MCF 10A (cell line): ENCODE data around the gene PADI1. TPM values are rescaled to one million over a fixed set of nuclear protein-coding genes. Genes with fewer than 3 reads are reported as not detected.

Source experiments
- BruUV-seq: library from RNA; stranded (reverse); fragments of 400-500 nt; replicated peaks from 2 replicates; lab custom pipeline; 2021; lab: Mats Ljungman, UMichigan
- CTCF ChIA-PET: fragments of 300-600 bp; sonication (Branson Sonifier 250); formaldehyde crosslinking; extraction: SDS; loops from one replicate; lab custom pipeline; 2021; ENCODE audit warnings: antibody characterized with exemption, inconsistent platforms; lab: Yijun Ruan, JAX
- POLR2A ChIA-PET: fragments of 300-600, 350-650 bp; sonication (Branson Sonifier 250); formaldehyde crosslinking; extraction: SDS; loops from one replicate; lab custom pipeline; 2020; ENCODE audit warnings: antibody characterized with exemption, inconsistent platforms; lab: Yijun Ruan, JAX
- DNase-seq: peaks from one replicate; pipeline ENCODE4 v3.0.0-alpha.2; 2018; ENCODE audit not compliant: unreplicated experiment
- H3K27ac Mint-ChIP-seq: one replicate; pipeline ENCODE4 v1.8.0; 2022; ENCODE audit warnings: mild to moderate bottlenecking, low read depth, mixed read lengths; ENCODE audit not compliant: unreplicated experiment
- H3K27me3 Mint-ChIP-seq: one replicate; pipeline ENCODE4 v1.8.0; 2022; ENCODE audit warnings: mixed read lengths; ENCODE audit not compliant: insufficient read depth, unreplicated experiment
- H3K36me3 Mint-ChIP-seq: one replicate; pipeline ENCODE4 v1.8.0; 2022; ENCODE audit warnings: mild to moderate bottlenecking, moderate library complexity, mixed read lengths; ENCODE audit not compliant: insufficient read depth, unreplicated experiment
- H3K4me1 Mint-ChIP-seq: one replicate; pipeline ENCODE4 v1.8.0; 2022; ENCODE audit warnings: mixed read lengths; ENCODE audit not compliant: insufficient read depth, unreplicated experiment
- H3K4me3 Mint-ChIP-seq: one replicate; pipeline ENCODE4 v1.8.0; 2022; ENCODE audit warnings: mild to moderate bottlenecking, moderate library complexity, mixed read lengths; ENCODE audit not compliant: unreplicated experiment
- H3K9me3 Mint-ChIP-seq: one replicate; pipeline ENCODE4 v1.8.0; 2022; ENCODE audit warnings: mixed read lengths; ENCODE audit not compliant: unreplicated experiment
- CTCF ChIP-seq: fragments of 200-600 bp; IDR thresholded peaks from one replicate; pipeline ENCODE4 v1.8.0; 2022; ENCODE audit warnings: antibody characterized with exemption, mild to moderate bottlenecking; ENCODE audit not compliant: unreplicated experiment
- intact Hi-C: fragments of 100-400 bp; cut with micrococcal nuclease; formaldehyde crosslinking; loops from 2 replicates; pipeline ENCODE4 v1.14.1; 2022
- total RNA-seq: library from RNA; stranded (reverse); gene quantifications from 2 replicates; pipeline ENCODE4 v1.2.3, GENCODE V29; 2022

The PADI1 gene
- total RNA-seq, 1 experiment from 2014 or later: 0.58 TPM

GRCh38 chr1:17217607-17218006, 12.7 kb downstream of the PADI1 start:
- intact Hi-C loops: no loop called here
- no TSS peak for BruUV-seq

GRCh38 chr1:17218939-17219338, 14.0 kb downstream of the PADI1 start:
- Mint-ChIP-seq H3K4me3 (no peak overlapping the region), H3K9me3 (no peaks in the 10 kb centered on the region), H3K36me3 (no peaks in the 10 kb centered on the region), H3K4me1 (peaks cover 18% of the 10 kb centered on the region), H3K27me3 (no peaks in the 10 kb centered on the region), H3K27ac (no peak overlapping the region)
- BruUV-seq: no TSS peak
- TF ChIP-seq CTCF: no peak
- DNase-seq: no peak
- intact Hi-C loops: no loop called here
- CTCF ChIA-PET: no interaction called here
- POLR2A ChIA-PET: no interaction called here

More at GRCh38 chr1:17217607-17218006, 12.7 kb downstream of the PADI1 start:
- H3K36me3 Mint-ChIP-seq: no peaks in the 10 kb centered on the region
- no peak overlapping the region for H3K27ac Mint-ChIP-seq
- peaks cover 32% of the 10 kb centered on the region for H3K4me1 Mint-ChIP-seq
- DNase-seq: no peak
- no peaks in the 10 kb centered on the region for H3K9me3 Mint-ChIP-seq
- no peaks in the 10 kb centered on the region for H3K27me3 Mint-ChIP-seq
- no peak for TF ChIP-seq CTCF
- no peak overlapping the region for H3K4me3 Mint-ChIP-seq
- POLR2A ChIA-PET: no interaction called here
- CTCF ChIA-PET: interaction anchor here (0.7 kb wide), 1 partner anchor 8 kb away, joined by 4 read pairs; no protein-coding TSS in a partner anchor

- TF ChIP-seq CTCF: no peak
- BruUV-seq: no TSS peak
- peaks cover 11% of the 10 kb centered on the region for H3K4me1 Mint-ChIP-seq
Observed at GRCh38 chr1:17220287-17220686, 15.4 kb downstream of the PADI1 start.

GRCh38 chr1:17222557-17222956, 17.6 kb downstream of the PADI1 start:
- no TSS peak for BruUV-seq
- Mint-ChIP-seq H3K27me3 (no peaks in the 10 kb centered on the region), H3K36me3 (no peaks in the 10 kb centered on the region), H3K4me3 (no peak overlapping the region), H3K27ac (no peak overlapping the region), H3K9me3 (no peaks in the 10 kb centered on the region), H3K4me1 (peaks cover 11% of the 10 kb centered on the region)
- no peak for TF ChIP-seq CTCF
- intact Hi-C loops: no loop called here
- POLR2A ChIA-PET: interaction anchor here (1.0 kb wide), 1 partner anchor 318 kb away, joined by 3 read pairs; no protein-coding TSS in a partner anchor
- CTCF ChIA-PET: interaction anchor here (0.5 to 1.1 kb wide), 3 partner anchors 11 to 115 kb away, joined by 3 to 4 read pairs (median 3); no protein-coding TSS in a partner anchor
- DNase-seq: no peak

More at GRCh38 chr1:17220287-17220686, 15.4 kb downstream of the PADI1 start:
- H3K4me3 Mint-ChIP-seq: no peak overlapping the region
- H3K9me3 Mint-ChIP-seq: no peaks in the 10 kb centered on the region
- POLR2A ChIA-PET: no interaction called here
- CTCF ChIA-PET: no interaction called here
- no peak overlapping the region for H3K27ac Mint-ChIP-seq
- intact Hi-C loops: no loop called here
- H3K36me3 Mint-ChIP-seq: no peaks in the 10 kb centered on the region
- no peak for DNase-seq
- H3K27me3 Mint-ChIP-seq: no peaks in the 10 kb centered on the region
